ENCODE measurements around the gene LARGE2. TPM values are rescaled to one million over a fixed set of nuclear protein-coding genes. Genes with fewer than 3 reads are reported as not detected.
"Not testable (repeated sequence)": the region's sequence is repeated elsewhere in the genome, so short reads cannot be mapped to it uniquely, and the experiment has no call there.

LARGE2 gene
- total RNA-seq, 1 donor from 2014 or later = 0.41 TPM

GRCh38 chr11:45895553-45896259, 26.8 kb upstream of the LARGE2 start:
- FAIRE-seq (no peak), DNase-seq (ENCODE audit: low spot score in 2 of 2) (no peak)

DNA sequence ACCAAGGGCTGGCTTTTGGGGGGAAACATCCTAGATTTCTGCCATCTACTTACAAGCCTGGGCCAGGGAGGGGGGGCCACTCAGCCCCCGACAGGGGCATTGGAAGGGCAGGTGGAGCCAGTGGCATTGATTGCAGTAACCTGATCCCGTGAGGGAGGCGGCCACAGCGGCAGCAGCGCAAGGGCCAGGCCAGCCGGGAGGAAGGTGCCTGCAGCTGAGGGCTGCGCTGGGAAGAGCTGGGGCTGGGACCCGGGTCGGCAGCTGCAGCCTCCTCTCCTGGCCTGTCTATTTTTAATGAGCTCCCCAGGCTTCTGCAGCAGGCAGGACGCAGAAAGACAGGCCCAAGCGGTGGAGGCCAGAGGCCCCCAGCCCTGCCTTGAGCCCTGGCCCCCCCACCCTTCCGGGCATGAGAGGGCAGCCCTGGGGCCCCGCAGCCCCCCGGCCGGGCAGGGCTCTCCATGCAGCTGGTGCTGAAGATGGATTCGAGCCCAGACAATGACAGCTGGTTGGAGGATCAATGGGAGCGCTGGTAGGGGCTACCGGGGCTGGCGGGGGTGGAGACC, 26.0 kb upstream of the LARGE2 start:
- no peak for DNase-seq (ENCODE audit: low spot score in 2 of 2)
- no peak for FAIRE-seq

DNA sequence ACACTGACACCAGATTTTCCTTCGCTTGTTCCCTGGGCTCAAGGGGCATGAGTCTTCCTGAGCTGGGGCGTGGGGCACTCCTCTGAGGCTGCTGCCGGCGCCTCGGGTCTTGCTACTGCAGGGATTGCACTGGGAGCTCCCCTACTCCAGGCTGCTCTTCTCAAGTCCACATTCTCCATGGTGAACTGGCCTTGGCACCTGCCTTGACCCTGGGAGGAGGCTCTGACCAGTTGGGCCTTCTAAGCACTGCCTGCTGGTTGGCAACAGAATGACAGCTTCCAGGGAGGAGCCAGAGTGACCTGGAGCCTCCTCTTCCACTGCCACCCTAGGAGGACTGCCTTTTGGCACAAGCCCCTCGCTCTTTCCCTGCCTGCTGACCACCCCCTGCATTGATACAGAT, 24.9 kb upstream of the LARGE2 start:
- DNase-seq (ENCODE audit: low spot score in 2 of 2) = no peak
- FAIRE-seq = no peak

- no peak for FAIRE-seq
- no peak for DNase-seq (ENCODE audit: low spot score in 2 of 2)
These were observed 23.4 kb upstream of the LARGE2 start for GRCh38 chr11:45899086-45899447.

DNA sequence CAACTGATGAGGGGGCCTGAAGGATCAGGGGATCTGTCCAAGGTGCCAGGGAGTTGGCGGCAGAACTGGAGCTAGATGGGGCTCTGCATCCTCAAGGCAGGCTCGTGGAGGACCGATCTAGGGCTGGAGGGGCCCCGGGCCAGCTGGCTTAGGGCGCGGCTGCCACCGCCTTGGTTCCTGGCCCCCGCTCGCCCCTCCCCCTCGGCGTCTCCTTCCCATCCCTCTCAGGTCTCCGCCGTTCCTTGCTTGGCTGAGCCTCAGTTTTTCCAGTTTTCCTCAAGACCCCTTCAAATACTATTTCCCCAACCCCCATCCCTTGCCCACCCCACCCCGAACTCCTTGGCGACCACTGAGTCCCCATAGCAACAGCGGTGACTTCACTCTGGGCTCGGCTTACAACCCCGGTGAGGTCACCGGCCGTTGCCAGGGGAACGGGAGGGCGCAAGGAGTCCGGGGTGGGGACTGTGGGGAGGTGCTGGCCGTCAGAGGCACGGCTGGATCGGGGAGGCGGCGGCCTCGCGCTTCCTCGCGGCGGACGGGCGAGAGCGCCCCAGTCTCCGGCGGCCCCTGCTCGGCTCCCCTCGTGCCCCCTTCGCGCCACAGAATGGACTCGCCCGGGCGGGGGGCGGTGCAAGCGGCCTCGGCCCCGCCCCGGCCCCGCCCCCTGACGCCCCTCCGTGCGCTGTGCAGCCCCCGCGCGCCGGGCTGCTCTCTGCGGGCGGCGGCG, 22.8 kb upstream of the LARGE2 start:
- FAIRE-seq = no peak
- peak; percentile 90 to 93 for DNase-seq (ENCODE audit: low spot score in 2 of 2)

DNA sequence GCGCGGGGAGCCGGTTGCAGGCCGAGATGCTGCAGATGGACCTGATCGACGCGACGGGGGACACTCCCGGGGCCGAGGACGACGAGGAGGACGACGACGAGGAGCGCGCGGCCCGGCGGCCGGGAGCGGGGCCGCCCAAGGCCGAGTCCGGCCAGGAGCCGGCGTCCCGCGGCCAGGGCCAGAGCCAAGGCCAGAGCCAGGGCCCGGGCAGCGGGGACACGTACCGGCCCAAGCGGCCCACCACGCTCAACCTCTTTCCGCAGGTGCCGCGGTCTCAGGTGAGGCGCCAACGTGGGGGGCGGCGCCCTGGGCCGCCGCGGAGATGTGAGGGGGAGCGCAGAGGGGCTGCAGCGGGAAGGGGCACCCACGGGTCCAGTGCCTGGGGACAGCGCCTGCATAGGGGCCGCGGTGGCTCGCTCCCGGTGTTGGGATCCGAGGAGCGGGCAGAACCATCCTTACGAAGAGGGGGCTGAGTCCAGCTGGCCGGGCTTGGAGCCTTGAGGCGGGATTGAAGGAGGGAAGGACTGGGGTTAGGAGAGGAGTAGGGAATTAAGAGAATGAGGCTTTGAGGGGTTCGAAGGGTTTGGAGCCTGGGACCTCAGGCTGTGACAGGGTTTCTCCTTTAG, 22.2 kb upstream of the LARGE2 start:
- FAIRE-seq; DNase-seq (ENCODE audit: low spot score in 2 of 2): not testable (repeated sequence)

DNA sequence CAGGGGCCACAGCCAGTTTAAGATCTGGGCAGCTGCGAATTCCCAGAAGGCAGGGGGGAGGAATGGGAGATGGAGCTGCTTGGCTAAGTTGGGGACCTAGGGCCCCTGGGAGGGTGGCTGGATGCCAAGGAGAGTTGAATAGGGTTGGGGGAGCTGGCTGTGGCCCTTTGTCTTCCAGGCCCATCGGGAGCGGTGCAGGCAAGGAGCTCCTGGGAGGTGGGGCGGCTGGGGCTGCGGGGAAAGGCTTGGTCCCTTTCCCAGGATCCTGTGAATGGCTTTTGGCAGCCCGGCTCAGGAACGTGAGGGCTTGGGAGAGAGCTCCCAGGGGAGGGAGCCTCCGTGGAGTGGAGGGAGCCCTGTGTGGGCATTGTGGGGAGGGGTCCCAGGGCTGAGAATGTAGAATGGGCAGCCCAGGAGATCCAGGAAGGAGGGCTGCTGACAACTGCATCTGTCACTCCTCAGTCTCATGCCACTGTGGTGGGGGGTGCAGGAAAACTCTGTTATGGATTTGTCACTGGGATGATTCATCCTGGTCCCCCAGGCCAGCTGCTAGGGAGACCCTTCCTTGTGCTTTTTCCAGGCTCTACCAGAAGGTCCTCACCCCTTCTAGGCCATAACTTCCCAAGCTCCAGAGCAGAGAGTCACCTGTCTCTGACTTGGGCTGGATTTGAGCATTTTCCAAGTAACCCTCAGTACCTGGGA, 21.4 kb upstream of the LARGE2 start:
- DNase-seq (ENCODE audit: low spot score in 2 of 2) (peak in 1 of 2 donors; percentile 59), FAIRE-seq (no peak)

- peak in 1 of 2 donors; percentile 79 for DNase-seq (ENCODE audit: low spot score in 2 of 2)
These were observed 20.8 kb upstream of the LARGE2 start for GRCh38 chr11:45901626-45902025.

DNA sequence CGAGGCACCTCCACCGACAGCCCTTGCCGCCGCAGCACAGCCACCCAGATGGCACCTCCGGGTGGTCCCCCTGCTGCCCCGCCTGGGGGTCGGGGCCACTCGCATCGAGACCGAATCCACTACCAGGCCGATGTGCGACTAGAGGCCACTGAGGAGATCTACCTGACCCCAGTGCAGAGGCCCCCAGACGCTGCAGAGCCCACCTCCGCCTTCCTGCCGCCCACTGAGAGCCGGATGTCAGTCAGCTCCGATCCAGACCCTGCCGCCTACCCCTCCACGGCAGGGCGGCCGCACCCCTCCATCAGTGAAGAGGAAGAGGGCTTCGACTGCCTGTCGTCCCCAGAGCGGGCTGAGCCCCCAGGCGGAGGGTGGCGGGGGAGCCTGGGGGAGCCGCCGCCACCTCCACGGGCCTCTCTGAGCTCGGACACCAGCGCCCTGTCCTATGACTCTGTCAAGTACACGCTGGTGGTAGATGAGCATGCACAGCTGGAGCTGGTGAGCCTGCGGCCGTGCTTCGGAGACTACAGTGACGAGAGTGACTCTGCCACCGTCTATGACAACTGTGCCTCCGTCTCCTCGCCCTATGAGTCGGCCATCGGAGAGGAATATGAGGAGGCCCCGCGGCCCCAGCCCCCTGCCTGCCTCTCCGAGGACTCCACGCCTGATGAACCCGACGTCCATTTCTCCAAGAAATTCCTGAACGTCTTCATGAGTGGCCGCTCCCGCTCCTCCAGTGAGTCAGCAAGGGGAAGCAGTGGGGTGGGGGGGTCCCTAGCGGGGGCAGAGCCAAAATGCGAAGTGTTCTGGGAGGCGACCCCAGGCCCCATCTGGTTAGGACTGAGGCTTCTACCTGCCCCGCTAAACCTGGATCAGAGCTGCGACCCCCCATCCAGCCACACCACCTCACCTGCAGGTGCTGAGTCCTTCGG, 19.7 kb upstream of the LARGE2 start:
- no peak for DNase-seq (ENCODE audit: low spot score in 2 of 2)
- no peak for FAIRE-seq

More at GRCh38 chr11:45901626-45902025, 20.8 kb upstream of the LARGE2 start:
- FAIRE-seq = no peak

- DNase-seq (ENCODE audit: low spot score in 2 of 2) (no peak), FAIRE-seq (no peak)
These were observed 18.0 kb upstream of the LARGE2 start for GRCh38 chr11:45904309-45904915.

DNA sequence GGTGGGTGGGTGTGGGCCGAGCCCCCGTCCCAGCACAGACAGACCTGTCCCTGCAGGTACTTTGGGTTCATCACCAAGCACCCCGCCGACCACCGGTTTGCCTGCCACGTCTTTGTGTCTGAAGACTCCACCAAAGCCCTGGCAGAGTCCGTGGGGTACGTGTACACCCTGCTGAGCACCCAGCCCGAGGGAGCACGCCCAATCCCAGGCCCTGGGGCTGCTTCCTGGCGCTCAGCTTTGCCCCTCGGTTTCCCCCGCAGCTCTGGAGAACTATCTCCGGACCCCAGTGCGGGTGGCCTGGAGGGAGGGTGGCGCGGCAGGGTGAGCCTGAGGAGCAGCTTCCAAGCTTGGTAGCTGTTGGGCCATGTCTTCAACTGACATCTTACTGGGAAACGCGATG, 17.4 kb upstream of the LARGE2 start:
- DNase-seq (ENCODE audit: low spot score in 2 of 2) (no peak), FAIRE-seq (no peak)

GRCh38 chr11:45905576-45905975, 16.9 kb upstream of the LARGE2 start:
- not testable (repeated sequence) for FAIRE-seq; DNase-seq (ENCODE audit: low spot score in 2 of 2)

GRCh38 chr11:45906096-45906682, 16.3 kb upstream of the LARGE2 start:
- FAIRE-seq = no peak

GRCh38 chr11:45906965-45907611, 15.4 kb upstream of the LARGE2 start, which contains the start of gene FREY1:
TSS of gene FREY1 (minus strand) at chr11:45907271. CDS start at chr11:45907245, 26 bp downstream.
- DNase-seq (ENCODE audit: low spot score in 2 of 2) = no peak
- no peak for FAIRE-seq

More at GRCh38 chr11:45906096-45906682, 16.3 kb upstream of the LARGE2 start:
- no peak for DNase-seq (ENCODE audit: low spot score in 2 of 2)

- DNase-seq (ENCODE audit: low spot score in 2 of 2) (no peak), FAIRE-seq (no peak)
These were observed 14.5 kb upstream of the LARGE2 start for GRCh38 chr11:45907911-45908370.

DNA sequence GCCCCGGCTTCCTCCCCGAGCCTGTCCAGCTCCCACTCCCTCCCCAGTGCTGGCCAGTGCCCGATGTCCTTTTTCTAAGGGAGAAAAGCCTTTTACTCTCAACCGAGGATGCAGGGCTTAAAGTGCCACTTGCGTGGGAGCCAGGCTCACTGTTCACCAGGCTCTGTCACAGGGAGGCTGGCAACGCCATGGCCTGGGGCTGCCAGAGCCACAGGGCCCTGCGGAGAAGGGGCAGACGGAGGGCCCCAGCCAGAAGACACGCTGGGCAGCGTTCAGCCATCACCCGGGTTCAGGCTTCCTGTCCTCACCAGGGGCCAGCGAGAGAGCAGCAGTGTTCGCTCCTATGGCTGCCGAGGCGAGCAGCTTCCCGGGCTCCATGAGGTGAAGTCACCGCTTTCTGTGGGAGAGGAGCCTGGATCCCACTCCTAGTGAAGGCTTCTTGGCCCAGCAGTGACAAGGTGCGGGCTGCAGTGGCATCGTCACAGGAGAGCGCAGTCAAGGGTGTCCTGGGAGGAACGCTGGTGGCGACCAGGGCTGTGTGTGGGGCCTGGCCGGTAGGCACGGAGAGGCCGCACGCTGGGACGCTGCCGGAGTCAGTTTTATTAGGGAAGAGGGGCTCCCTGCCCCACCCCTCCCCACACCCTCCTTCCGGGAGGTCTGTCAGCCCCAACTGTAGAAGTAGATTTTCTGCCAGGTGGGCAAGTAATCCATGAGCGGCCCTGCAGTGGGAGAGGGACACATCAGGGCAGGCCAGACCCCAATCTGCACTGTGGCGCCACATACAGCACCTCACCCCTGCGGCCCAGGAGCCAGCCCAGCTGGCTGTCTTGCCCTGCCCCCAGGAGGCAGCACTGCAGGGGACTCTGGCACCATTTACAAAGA, 12.6 kb upstream of the LARGE2 start:
- DNase-seq (ENCODE audit: low spot score in 2 of 2) (no peak), FAIRE-seq (no peak)

GRCh38 chr11:45910623-45911022, 11.8 kb upstream of the LARGE2 start:
- DNase-seq (ENCODE audit: low spot score in 2 of 2) (no peak), FAIRE-seq (no peak)

Data from frontal cortex (tissue), 4 donors.